Cardiac muscle cell (in vitro differentiated cells and primary cell): ENCODE measurements around the gene NFATC4. TPM values are rescaled to one million over a fixed set of nuclear protein-coding genes. Genes with fewer than 3 reads are reported as not detected.

Experiments used
- DNase-seq, 2 donors: peaks; one replicate each; pipeline versions ENCODE4 v3.0.0 to v3.0.0-alpha.2; 2010 to 2017; ENCODE audit warnings: low read depth in 1 of 2, low spot score in 1 of 2
- H3K27ac ChIP-seq: fragments of 200-600 bp; sonication (generic); 2 replicates; pipeline ENCODE4 v1.5.1; 2016
- H3K27me3 ChIP-seq: fragments of 200-600 bp; sonication (generic); 2 replicates; pipeline ENCODE4 v1.6.0; 2016; ENCODE audit warnings: control low read depth
- H3K36me3 ChIP-seq: fragments of 200-600 bp; sonication (generic); 2 replicates; pipeline ENCODE4 v1.5.1; 2016; ENCODE audit warnings: control low read depth
- H3K4me1 ChIP-seq: fragments of 200-600 bp; sonication (generic); 2 replicates; pipeline ENCODE4 v1.8.1; 2017; ENCODE audit warnings: low read depth, mild to moderate bottlenecking, mixed run types
- H3K4me3 ChIP-seq: fragments of 200-600 bp; sonication (generic); 2 replicates; pipeline ENCODE4 v1.5.1; 2016; ENCODE audit warnings: mild to moderate bottlenecking
- H3K9me3 ChIP-seq: fragments of 200-600 bp; sonication (generic); 2 replicates; pipeline ENCODE4 v1.5.1; 2017; ENCODE audit warnings: low read depth, mild to moderate bottlenecking, control low read depth
- polyA plus RNA-seq: library from polyadenylated mRNA; unstranded; fragments of >200 nt; fragmentation: Nextera tagmentation; extraction: Ambion mirVana; gene quantifications from 2 replicates; pipeline ENCODE4 v1.2.1, GENCODE V29; 2016
- total RNA-seq: library from RNA; depleted of rRNA; stranded (reverse); fragments of >200 nt; gene quantifications from 2 replicates; pipeline ENCODE4 v1.2.3, GENCODE V29; 2016
- TF ChIP-seq, protein P1 (sequence below): IDR thresholded peaks from 2 replicates; pipeline ENCODE4 v1.5.1; 2012; ENCODE audit warnings: low read depth, mild to moderate bottlenecking, low read length

NFATC4 gene
- total and polyA plus RNA-seq, 2 experiments from 2014 or later, result 83.2 to 117 TPM

DNA sequence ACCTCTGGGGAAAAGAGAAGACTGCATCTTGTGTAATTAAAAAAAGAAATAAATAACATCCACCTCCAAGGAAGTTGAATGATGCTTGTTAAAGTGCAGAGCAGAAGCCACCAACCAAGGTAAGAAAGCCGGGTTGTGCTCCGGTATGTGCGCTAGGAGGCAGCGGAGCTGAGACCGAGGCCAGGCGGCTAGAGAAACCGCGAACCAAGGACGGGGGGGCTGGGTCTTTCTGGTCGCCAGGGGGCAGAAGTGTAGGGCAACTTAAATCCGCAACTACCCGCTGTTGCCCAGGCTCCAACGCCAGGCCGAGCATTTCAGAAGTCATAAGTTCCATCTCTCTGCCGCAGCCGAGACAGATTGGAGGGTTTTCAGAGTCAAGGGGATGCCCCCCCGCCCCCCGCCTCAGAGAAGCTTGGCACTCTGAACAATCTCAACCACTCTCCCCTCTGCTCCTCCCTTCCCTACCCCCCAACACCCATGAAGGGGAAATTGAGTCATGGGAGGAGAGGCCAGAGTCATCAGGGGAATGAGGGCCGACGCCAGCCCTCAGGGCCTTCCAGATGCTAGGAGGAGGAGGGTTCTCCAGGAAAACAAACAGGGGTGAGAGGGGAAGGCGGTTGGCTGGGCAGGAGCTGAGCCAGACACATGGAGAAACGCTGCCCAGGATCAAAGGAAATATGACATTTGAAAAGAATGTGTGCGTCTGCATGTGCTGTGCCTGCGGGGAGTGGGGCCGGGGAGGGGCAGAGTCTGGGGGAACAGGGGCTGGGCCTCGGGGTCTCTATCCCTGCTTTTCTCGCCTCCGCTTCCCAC, 2.2 kb upstream of the NFATC4 start:
- peak; percentile 93 to 97 for DNase-seq
- Histone ChIP-seq H3K4me3 (peak overlapping the region; percentile 79), H3K4me1 (peaks cover 5% of the 10 kb centered on the region), H3K27me3 (peaks cover 25% of the 10 kb centered on the region), H3K27ac (peak overlapping the region; percentile 85), H3K36me3 (no peaks in the 10 kb centered on the region), H3K9me3 (no peaks in the 10 kb centered on the region)
- TF ChIP-seq, protein P1, sequence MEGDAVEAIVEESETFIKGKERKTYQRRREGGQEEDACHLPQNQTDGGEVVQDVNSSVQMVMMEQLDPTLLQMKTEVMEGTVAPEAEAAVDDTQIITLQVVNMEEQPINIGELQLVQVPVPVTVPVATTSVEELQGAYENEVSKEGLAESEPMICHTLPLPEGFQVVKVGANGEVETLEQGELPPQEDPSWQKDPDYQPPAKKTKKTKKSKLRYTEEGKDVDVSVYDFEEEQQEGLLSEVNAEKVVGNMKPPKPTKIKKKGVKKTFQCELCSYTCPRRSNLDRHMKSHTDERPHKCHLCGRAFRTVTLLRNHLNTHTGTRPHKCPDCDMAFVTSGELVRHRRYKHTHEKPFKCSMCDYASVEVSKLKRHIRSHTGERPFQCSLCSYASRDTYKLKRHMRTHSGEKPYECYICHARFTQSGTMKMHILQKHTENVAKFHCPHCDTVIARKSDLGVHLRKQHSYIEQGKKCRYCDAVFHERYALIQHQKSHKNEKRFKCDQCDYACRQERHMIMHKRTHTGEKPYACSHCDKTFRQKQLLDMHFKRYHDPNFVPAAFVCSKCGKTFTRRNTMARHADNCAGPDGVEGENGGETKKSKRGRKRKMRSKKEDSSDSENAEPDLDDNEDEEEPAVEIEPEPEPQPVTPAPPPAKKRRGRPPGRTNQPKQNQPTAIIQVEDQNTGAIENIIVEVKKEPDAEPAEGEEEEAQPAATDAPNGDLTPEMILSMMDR, result peak; percentile 98

GRCh38 chr14:24366413-24366720, 1.6 kb upstream of the NFATC4 start:
- H3K4me1 ChIP-seq, result peaks cover 5% of the 10 kb centered on the region
- TF ChIP-seq, protein P1, result no peak
- no peaks in the 10 kb centered on the region for H3K36me3 ChIP-seq
- peak overlapping the region; percentile 85 for H3K27ac ChIP-seq
- H3K4me3 ChIP-seq, result peak overlapping the region; percentile 79
- no peaks in the 10 kb centered on the region for H3K9me3 ChIP-seq
- H3K27me3 ChIP-seq, result peaks cover 21% of the 10 kb centered on the region
- no peak for DNase-seq

GRCh38 chr14:24366721-24367513, 1.1 kb upstream of the NFATC4 start:
- H3K9me3 ChIP-seq, result no peaks in the 10 kb centered on the region
- DNase-seq, result peak; percentile 96 to 99
- H3K4me3 ChIP-seq, result peak overlapping the region; percentile 79
- H3K36me3 ChIP-seq, result no peaks in the 10 kb centered on the region
- peaks cover 15% of the 10 kb centered on the region for H3K27me3 ChIP-seq
- H3K27ac ChIP-seq, result peak overlapping the region; percentile 85
- TF ChIP-seq, protein P1, result no peak
- H3K4me1 ChIP-seq, result peaks cover 5% of the 10 kb centered on the region

GRCh38 chr14:24368212-24368561, 203 bp downstream of the NFATC4 start:
- Histone ChIP-seq H3K36me3 (peaks cover 5% of the 10 kb centered on the region), H3K4me1 (peaks cover 5% of the 10 kb centered on the region), H3K27ac (peak overlapping the region; percentile 85), H3K9me3 (no peaks in the 10 kb centered on the region), H3K27me3 (peaks cover 2% of the 10 kb centered on the region), H3K4me3 (peak overlapping the region; percentile 79)
- TF ChIP-seq, protein P1, result no peak
- no peak for DNase-seq

DNA sequence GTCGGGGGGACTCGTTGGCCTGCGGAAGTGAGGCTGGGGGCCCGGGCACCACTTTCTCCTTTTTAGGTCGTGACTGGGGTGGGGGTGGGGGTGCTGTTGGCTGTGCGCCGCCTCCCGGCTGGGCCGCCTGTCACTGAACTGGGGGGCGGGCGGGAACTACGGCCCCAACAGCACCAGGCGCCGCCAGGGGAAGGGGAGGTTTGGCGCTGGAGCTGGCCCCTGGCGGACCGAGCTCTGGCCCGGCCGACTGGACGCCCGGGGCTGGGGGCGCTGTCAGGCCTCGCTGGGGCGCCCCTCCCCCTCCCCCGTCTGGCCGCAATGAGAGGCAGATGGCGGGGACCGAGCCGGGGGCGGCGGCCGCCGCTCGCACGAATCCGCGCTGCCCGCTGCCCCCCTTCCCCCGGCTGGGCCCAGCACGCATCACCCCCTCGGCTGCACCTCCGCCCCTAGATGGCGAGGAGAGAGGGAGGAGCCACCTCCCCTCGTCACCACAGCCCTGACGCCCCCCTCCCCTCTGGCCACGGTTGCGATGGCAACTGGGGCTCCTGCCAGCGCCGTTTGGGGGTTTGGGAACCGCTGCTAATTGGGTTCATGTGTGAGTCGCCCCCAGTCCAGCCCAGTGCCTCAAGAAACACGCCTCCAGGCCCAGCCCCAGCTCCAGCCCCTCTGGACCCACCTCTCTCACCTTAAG, 723 bp downstream of the NFATC4 start:
- peak; percentile 74 to 83 for DNase-seq
- TF ChIP-seq, protein P1, result no peak
- Histone ChIP-seq H3K36me3 (peaks cover 10% of the 10 kb centered on the region), H3K4me1 (peaks cover 5% of the 10 kb centered on the region), H3K4me3 (peak overlapping the region; percentile 79), H3K27me3 (no peaks in the 10 kb centered on the region), H3K27ac (peak overlapping the region; percentile 85), H3K9me3 (no peaks in the 10 kb centered on the region)
